ENCODE measurements around the gene TSPAN18.
A peak's percentile ranks its signal among the peaks of the same experiment; 100 is the strongest.

Gene TSPAN18

GRCh38 chr11:44780940-44781631, 54.3 kb downstream of the TSPAN18 start:
- DNase-seq: no peak

GRCh38 chr11:44781655-44782054, 54.9 kb downstream of the TSPAN18 start:
- no peak for DNase-seq

GRCh38 chr11:44782478-44782877, 55.7 kb downstream of the TSPAN18 start:
- no peak for DNase-seq

- no peak for DNase-seq
Observed at GRCh38 chr11:44784436-44784760, 57.6 kb downstream of the TSPAN18 start.

GRCh38 chr11:44784851-44785250, 58.1 kb downstream of the TSPAN18 start:
- DNase-seq: no peak

GRCh38 chr11:44785856-44786607, 59.3 kb downstream of the TSPAN18 start:
- DNase-seq: peak; percentile 66

GRCh38 chr11:44787070-44787469, 60.3 kb downstream of the TSPAN18 start:
- no peak for DNase-seq

- DNase-seq: no peak
Observed at GRCh38 chr11:44787981-44788380, 61.2 kb downstream of the TSPAN18 start.

GRCh38 chr11:44788536-44789261, 61.9 kb downstream of the TSPAN18 start:
- DNase-seq: no peak

- no peak for DNase-seq
Observed at GRCh38 chr11:44789496-44789895, 62.7 kb downstream of the TSPAN18 start.

GRCh38 chr11:44790211-44790610, 63.4 kb downstream of the TSPAN18 start:
- DNase-seq: no peak

GRCh38 chr11:44791316-44791925, 64.7 kb downstream of the TSPAN18 start:
- peak; percentile 42 for DNase-seq

GRCh38 chr11:44792171-44792570, 65.4 kb downstream of the TSPAN18 start:
- DNase-seq: no peak

GRCh38 chr11:44793350-44794090, 66.8 kb downstream of the TSPAN18 start:
- no peak for DNase-seq

- DNase-seq: no peak
Observed at GRCh38 chr11:44795803-44796535, 69.2 kb downstream of the TSPAN18 start.

GRCh38 chr11:44797051-44797450, 70.3 kb downstream of the TSPAN18 start:
- DNase-seq: no peak

- no peak for DNase-seq
Observed at GRCh38 chr11:44797886-44798606, 71.3 kb downstream of the TSPAN18 start.

- DNase-seq: no peak
Observed at GRCh38 chr11:44798607-44798972, 71.8 kb downstream of the TSPAN18 start.

GRCh38 chr11:44799012-44799411, 72.2 kb downstream of the TSPAN18 start:
- DNase-seq: no peak

GRCh38 chr11:44802347-44802746, 75.6 kb downstream of the TSPAN18 start:
- DNase-seq: no peak

- no peak for DNase-seq
Observed at GRCh38 chr11:44803009-44803408, 76.2 kb downstream of the TSPAN18 start.

Data from NCI-H446 treated with DMSO at 0.1 percent for 48 hours (cell line).